KOPT-K1 (cell line): ENCODE data around the gene RASA3.
"Not testable (repeated sequence)": the region's sequence is repeated elsewhere in the genome, so short reads cannot be mapped to it uniquely, and the experiment has no call there.

Experiments
- H3K27ac ChIP-seq: fragments of 200-600 bp; sonication (generic); 2 replicates; pipeline ENCODE4 v1.5.1; 2016; ENCODE audit warnings: antibody characterized with exemption, mild to moderate bottlenecking, low read depth, low read length; ENCODE audit not compliant: poor library complexity, severe bottlenecking
- H3K36me3 ChIP-seq: fragments of 200-600 bp; sonication (generic); 2 replicates; pipeline ENCODE4 v1.5.1; 2017; ENCODE audit warnings: antibody characterized with exemption, mild to moderate bottlenecking, low read length, moderate library complexity; ENCODE audit not compliant: insufficient read depth
- H3K9me3 ChIP-seq: fragments of 200-600 bp; sonication (generic); 2 replicates; pipeline ENCODE4 v1.5.1; 2017; ENCODE audit warnings: antibody characterized with exemption, low read length, mild to moderate bottlenecking; ENCODE audit not compliant: insufficient read depth, poor library complexity, severe bottlenecking

RASA3 gene

GRCh38 chr13:113996912-113997745, 135.3 kb downstream of the RASA3 start:
- H3K9me3 ChIP-seq: no peaks in the 10 kb centered on the region
- no peak overlapping the region for H3K27ac ChIP-seq
- peaks cover 46% of the 10 kb centered on the region for H3K36me3 ChIP-seq

GRCh38 chr13:113996081-113996911, 136.1 kb downstream of the RASA3 start:
- Histone ChIP-seq H3K27ac (no peak overlapping the region), H3K36me3 (peaks cover 49% of the 10 kb centered on the region), H3K9me3 (no peaks in the 10 kb centered on the region)

- Histone ChIP-seq H3K9me3 (no peaks in the 10 kb centered on the region), H3K27ac (no peak overlapping the region), H3K36me3 (peaks cover 60% of the 10 kb centered on the region)
These were observed 137.3 kb downstream of the RASA3 start for GRCh38 chr13:113995051-113995601.

GRCh38 chr13:113992276-113993005, 140.0 kb downstream of the RASA3 start:
- H3K9me3 ChIP-seq: no peaks in the 10 kb centered on the region
- H3K27ac ChIP-seq: no peak overlapping the region
- peaks cover 55% of the 10 kb centered on the region for H3K36me3 ChIP-seq

- Histone ChIP-seq H3K9me3 (no peaks in the 10 kb centered on the region), H3K27ac (no peak overlapping the region), H3K36me3 (peaks cover 48% of the 10 kb centered on the region; the same call in 1 of the 2 replicates)
These were observed 140.7 kb downstream of the RASA3 start for GRCh38 chr13:113991676-113992179.

GRCh38 chr13:113991191-113991669, 141.2 kb downstream of the RASA3 start:
- Histone ChIP-seq H3K27ac (no peak overlapping the region), H3K9me3 (no peaks in the 10 kb centered on the region), H3K36me3 (peaks cover 43% of the 10 kb centered on the region; the same call in 1 of the 2 replicates)

- Histone ChIP-seq H3K36me3 (peaks cover 39% of the 10 kb centered on the region; the same call in 1 of the 2 replicates), H3K9me3 (no peaks in the 10 kb centered on the region), H3K27ac (no peak overlapping the region)
These were observed 142.0 kb downstream of the RASA3 start for GRCh38 chr13:113990321-113990837.

- Histone ChIP-seq H3K27ac (no peak overlapping the region), H3K36me3 (peaks cover 33% of the 10 kb centered on the region; the same call in 1 of the 2 replicates), H3K9me3 (no peaks in the 10 kb centered on the region)
These were observed 142.7 kb downstream of the RASA3 start for GRCh38 chr13:113989585-113990300.

GRCh38 chr13:113988859-113989258, 143.6 kb downstream of the RASA3 start:
- H3K36me3 ChIP-seq: peaks cover 30% of the 10 kb centered on the region; the same call in 1 of the 2 replicates
- not testable (repeated sequence) for H3K27ac ChIP-seq, H3K9me3 ChIP-seq

- Histone ChIP-seq H3K36me3 (peaks cover 36% of the 10 kb centered on the region; the same call in 1 of the 2 replicates), H3K27ac (no peak overlapping the region), H3K9me3 (no peaks in the 10 kb centered on the region)
These were observed 150.1 kb downstream of the RASA3 start for GRCh38 chr13:113982296-113982661.

GRCh38 chr13:113981611-113982295, 150.7 kb downstream of the RASA3 start:
- peaks cover 39% of the 10 kb centered on the region; the same call in 1 of the 2 replicates for H3K36me3 ChIP-seq
- H3K27ac ChIP-seq: no peak overlapping the region
- H3K9me3 ChIP-seq: no peaks in the 10 kb centered on the region

- H3K36me3 ChIP-seq: peaks cover 42% of the 10 kb centered on the region; the same call in 1 of the 2 replicates
- no peak overlapping the region for H3K27ac ChIP-seq
- no peaks in the 10 kb centered on the region for H3K9me3 ChIP-seq
These were observed 151.2 kb downstream of the RASA3 start for GRCh38 chr13:113981194-113981605.

- Histone ChIP-seq H3K9me3 (no peaks in the 10 kb centered on the region), H3K36me3 (peaks cover 45% of the 10 kb centered on the region), H3K27ac (no peak overlapping the region)
These were observed 151.8 kb downstream of the RASA3 start for GRCh38 chr13:113980489-113981064.
